Measurements from ENCODE around the gene PDIA2.

- TF ChIP-seq CTCF (IDR thresholded peaks at IDR 0.05), result no peak
- TF ChIP-seq POLR2A (IDR thresholded peaks at IDR 0.05), result no peak
These were observed 43.1 kb upstream of the PDIA2 start for GRCh38 chr16:239948-240277.

Data from heart left ventricle (tissue), 13 donors.